Glomerular endothelial cell (primary cell): ENCODE measurements around the gene CRABP2. TPM values are rescaled to one million over a fixed set of nuclear protein-coding genes. Genes with fewer than 3 reads are reported as not detected.

ENCODE experiments used
- DNase-seq: peaks from one replicate; pipeline ENCODE4 v3.0.0-alpha.2; 2011; ENCODE audit warnings: low read depth, low spot score; ENCODE audit errors: extremely low read depth
- total RNA-seq: library from RNA; depleted of rRNA; stranded (reverse); fragments of >200 nt; gene quantifications from 2 replicates; pipeline ENCODE4 v1.2.3, GENCODE V29; 2015

The CRABP2 gene
- total RNA-seq, 1 donor from 2014 or later = 0.35 TPM

GRCh38 chr1:156691665-156692440, 13.5 kb downstream of the CRABP2 start:
- no peak for DNase-seq

- DNase-seq = no peak
Measured at GRCh38 chr1:156691191-156691590, 14.2 kb downstream of the CRABP2 start.

- no peak for DNase-seq
Measured at GRCh38 chr1:156690675-156691036, 14.7 kb downstream of the CRABP2 start.

GRCh38 chr1:156689953-156690674, 15.3 kb downstream of the CRABP2 start:
- DNase-seq = no peak

- DNase-seq = no peak
Measured at GRCh38 chr1:156689035-156689952, 16.1 kb downstream of the CRABP2 start.

- DNase-seq = no peak
Measured at GRCh38 chr1:156684227-156684782, 21.1 kb downstream of the CRABP2 start.

GRCh38 chr1:156682166-156682890, 23.1 kb downstream of the CRABP2 start:
- no peak for DNase-seq

GRCh38 chr1:156681196-156681960, 24.0 kb downstream of the CRABP2 start:
- no peak for DNase-seq

GRCh38 chr1:156680056-156680455, 25.3 kb downstream of the CRABP2 start:
- no peak for DNase-seq

- DNase-seq = peak; percentile 62
Measured at GRCh38 chr1:156677616-156678596, 27.5 kb downstream of the CRABP2 start.

GRCh38 chr1:156676820-156677615, 28.4 kb downstream of the CRABP2 start, which contains the start of gene NES:
NES (minus strand) TSS chr1:156677407; CDS start chr1:156677264, 143 bp downstream.
- no peak for DNase-seq

GRCh38 chr1:156676114-156676819, 29.1 kb downstream of the CRABP2 start:
- no peak for DNase-seq

- no peak for DNase-seq
Measured at GRCh38 chr1:156675210-156676113, 29.9 kb downstream of the CRABP2 start.

- no peak for DNase-seq
Measured at GRCh38 chr1:156673387-156674121, 31.8 kb downstream of the CRABP2 start.

GRCh38 chr1:156671804-156672203, 33.6 kb downstream of the CRABP2 start:
- DNase-seq = no peak
